ENCODE measurements around the gene ISLR. TPM values are rescaled to one million over a fixed set of nuclear protein-coding genes. Genes with fewer than 3 reads are reported as not detected.

ISLR gene
- total RNA-seq, 3 donors from 2014 or later = 4.9 to 29.9 (median 7.4) TPM

DNA sequence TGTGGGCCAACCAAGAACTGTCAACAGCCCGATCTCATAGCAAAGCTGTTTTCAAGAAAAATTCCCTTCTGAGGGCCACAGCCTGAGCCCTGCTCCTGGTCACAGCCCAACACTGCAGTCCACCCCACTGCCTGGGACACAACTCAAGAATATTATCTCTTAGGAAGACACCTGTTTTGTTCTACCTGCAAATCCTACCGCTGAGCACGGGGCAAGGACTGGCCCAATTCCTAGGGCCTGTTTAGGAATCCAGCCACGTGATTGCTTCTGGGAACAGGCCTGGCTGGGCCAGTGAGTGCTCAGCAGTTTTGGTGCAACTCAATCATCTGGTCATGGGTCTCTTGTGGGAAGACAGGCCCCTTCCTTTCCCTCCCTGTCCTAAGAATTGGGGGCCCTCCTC, 34.9 kb upstream of the ISLR start:
- no peak overlapping the region for H3K4me3 ChIP-seq
- TF ChIP-seq, protein P1, sequence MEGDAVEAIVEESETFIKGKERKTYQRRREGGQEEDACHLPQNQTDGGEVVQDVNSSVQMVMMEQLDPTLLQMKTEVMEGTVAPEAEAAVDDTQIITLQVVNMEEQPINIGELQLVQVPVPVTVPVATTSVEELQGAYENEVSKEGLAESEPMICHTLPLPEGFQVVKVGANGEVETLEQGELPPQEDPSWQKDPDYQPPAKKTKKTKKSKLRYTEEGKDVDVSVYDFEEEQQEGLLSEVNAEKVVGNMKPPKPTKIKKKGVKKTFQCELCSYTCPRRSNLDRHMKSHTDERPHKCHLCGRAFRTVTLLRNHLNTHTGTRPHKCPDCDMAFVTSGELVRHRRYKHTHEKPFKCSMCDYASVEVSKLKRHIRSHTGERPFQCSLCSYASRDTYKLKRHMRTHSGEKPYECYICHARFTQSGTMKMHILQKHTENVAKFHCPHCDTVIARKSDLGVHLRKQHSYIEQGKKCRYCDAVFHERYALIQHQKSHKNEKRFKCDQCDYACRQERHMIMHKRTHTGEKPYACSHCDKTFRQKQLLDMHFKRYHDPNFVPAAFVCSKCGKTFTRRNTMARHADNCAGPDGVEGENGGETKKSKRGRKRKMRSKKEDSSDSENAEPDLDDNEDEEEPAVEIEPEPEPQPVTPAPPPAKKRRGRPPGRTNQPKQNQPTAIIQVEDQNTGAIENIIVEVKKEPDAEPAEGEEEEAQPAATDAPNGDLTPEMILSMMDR (IDR thresholded peaks at IDR 0.05) = no peak
- no peaks in the 10 kb centered on the region for H3K9me3 ChIP-seq
- peaks cover 8% of the 10 kb centered on the region for H3K4me1 ChIP-seq (ENCODE audit: low read depth)
- no peaks in the 10 kb centered on the region for H3K36me3 ChIP-seq (ENCODE audit: low read depth)
- ATAC-seq = no peak
- no peak for DNase-seq
- intact Hi-C loops (cut with DNase I, micrococcal nuclease) = no loop called here

DNA sequence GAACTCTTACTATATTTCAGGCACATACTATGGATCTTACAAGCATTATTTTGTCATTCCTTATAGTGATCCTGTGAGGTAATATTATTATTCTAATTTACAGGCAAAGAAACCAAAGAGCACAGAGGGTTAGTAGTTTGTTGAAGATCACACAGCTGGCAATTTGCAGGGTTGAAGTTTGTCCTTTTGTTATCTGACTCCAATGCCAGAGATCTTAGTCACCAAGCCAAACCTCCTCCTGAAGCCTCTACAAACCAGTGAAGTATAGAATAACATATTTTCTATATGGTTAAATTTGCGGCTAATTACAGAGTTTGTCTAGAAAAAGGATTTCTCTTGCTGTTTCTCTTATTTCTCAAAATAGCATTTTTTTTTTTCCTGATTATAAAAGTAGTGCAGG, 31.9 kb upstream of the ISLR start:
- H3K4me3 ChIP-seq = no peak overlapping the region
- intact Hi-C loops (cut with DNase I, micrococcal nuclease) = no loop called here
- ATAC-seq (no peak), DNase-seq (no peak)
- H3K4me1 ChIP-seq (ENCODE audit: low read depth) = peaks cover 4% of the 10 kb centered on the region
- H3K9me3 ChIP-seq = no peaks in the 10 kb centered on the region
- TF ChIP-seq, protein P1 (IDR thresholded peaks at IDR 0.05) = no peak
- H3K36me3 ChIP-seq (ENCODE audit: low read depth) = no peaks in the 10 kb centered on the region

- intact Hi-C loops (cut with DNase I, micrococcal nuclease) = no loop called here
- ATAC-seq (no peak), DNase-seq (no peak)
- H3K36me3 ChIP-seq (ENCODE audit: low read depth) = no peaks in the 10 kb centered on the region
- no peaks in the 10 kb centered on the region for H3K9me3 ChIP-seq
- no peak overlapping the region for H3K4me3 ChIP-seq
- H3K4me1 ChIP-seq (ENCODE audit: low read depth) = no peaks in the 10 kb centered on the region
- TF ChIP-seq, protein P1 (IDR thresholded peaks at IDR 0.05) = no peak
Observed at GRCh38 chr15:74144153-74144775, 29.2 kb upstream of the ISLR start.

DNA sequence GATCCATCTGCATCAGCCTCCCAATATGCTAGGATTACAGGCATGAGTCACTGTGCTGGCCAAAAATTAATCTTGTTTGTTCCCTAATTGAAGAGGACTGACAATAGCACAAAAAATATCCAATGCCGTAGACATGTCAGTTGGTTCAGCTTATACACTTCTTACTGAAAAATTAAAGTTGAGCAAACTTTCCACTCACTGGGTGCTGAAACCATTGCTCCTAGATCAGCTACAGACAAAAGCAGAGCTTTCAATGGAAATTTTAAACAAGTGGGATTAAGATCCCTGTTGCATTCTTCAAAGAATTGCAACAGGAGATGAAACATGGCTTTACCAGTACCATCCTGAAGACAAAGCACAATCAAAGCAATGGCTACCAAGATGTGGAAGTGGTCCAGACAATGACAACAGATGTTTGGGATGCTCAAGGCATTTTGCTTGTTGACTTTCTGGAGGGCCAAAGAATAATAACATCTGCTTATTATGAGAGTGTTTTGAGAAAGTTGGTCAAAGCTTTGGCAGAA, 27.2 kb upstream of the ISLR start:
- intact Hi-C loops (cut with DNase I, micrococcal nuclease) = no loop called here
- no peaks in the 10 kb centered on the region for H3K9me3 ChIP-seq
- TF ChIP-seq, protein P1 (IDR thresholded peaks at IDR 0.05) = no peak
- no peaks in the 10 kb centered on the region for H3K36me3 ChIP-seq (ENCODE audit: low read depth)
- H3K4me1 ChIP-seq (ENCODE audit: low read depth) = no peaks in the 10 kb centered on the region
- ATAC-seq (no peak), DNase-seq (no peak)
- no peak overlapping the region for H3K4me3 ChIP-seq

- no peaks in the 10 kb centered on the region for H3K36me3 ChIP-seq (ENCODE audit: low read depth)
- H3K9me3 ChIP-seq = no peaks in the 10 kb centered on the region
- TF ChIP-seq, protein P1 (IDR thresholded peaks at IDR 0.05) = no peak
- no peaks in the 10 kb centered on the region for H3K4me1 ChIP-seq (ENCODE audit: low read depth)
- intact Hi-C loops (cut with DNase I, micrococcal nuclease) = no loop called here
- no peak for DNase-seq
- no peak for ATAC-seq
- no peak overlapping the region for H3K4me3 ChIP-seq
Observed at GRCh38 chr15:74147051-74147450, 26.5 kb upstream of the ISLR start.
